ENCODE data around the gene PDGFA.

PDGFA gene

GRCh38 chr7:473870-474604 lies 45.6 kb downstream of the PDGFA start:
- no peak for DNase-seq (ENCODE audit: low read depth in 2 of 2)

DNA sequence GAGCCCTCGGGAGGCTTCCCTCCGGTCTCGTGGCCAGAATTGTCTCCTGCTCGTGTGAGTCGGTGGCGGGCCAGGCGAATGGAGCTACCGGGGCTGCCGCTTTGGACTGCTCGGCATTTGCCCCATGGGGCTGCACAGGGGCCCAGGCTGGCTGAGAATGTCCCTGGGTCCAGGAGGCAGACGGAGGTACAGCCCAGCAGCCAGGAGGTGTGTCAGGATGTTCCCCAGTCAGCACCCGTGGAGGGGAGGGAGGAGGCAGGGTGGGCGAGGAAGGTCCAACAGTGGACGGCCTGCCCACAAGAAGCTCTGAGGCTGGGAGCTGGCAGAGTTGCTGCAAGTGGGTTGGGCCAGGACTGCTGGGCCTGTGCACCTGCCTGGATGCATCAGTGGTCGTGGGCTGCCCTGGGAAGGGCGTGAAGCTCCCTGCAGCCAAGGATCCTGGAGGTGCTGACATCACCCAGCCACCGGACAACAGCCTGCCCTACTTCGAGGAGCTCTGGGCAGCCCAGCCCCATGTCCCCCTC lies 46.4 kb downstream of the PDGFA start:
- no peak for DNase-seq (ENCODE audit: low read depth in 2 of 2)

- no peak for DNase-seq (ENCODE audit: low read depth in 2 of 2)
These were observed 47.0 kb downstream of the PDGFA start for GRCh38 chr7:472640-472957.

GRCh38 chr7:471866-472639 lies 47.6 kb downstream of the PDGFA start:
- DNase-seq (ENCODE audit: low read depth in 2 of 2) = no peak

- no peak for DNase-seq (ENCODE audit: low read depth in 2 of 2)
These were observed 48.3 kb downstream of the PDGFA start for GRCh38 chr7:471191-471865.

- DNase-seq (ENCODE audit: low read depth in 2 of 2) = no peak
These were observed 50.1 kb downstream of the PDGFA start for GRCh38 chr7:469563-469961.

DNA sequence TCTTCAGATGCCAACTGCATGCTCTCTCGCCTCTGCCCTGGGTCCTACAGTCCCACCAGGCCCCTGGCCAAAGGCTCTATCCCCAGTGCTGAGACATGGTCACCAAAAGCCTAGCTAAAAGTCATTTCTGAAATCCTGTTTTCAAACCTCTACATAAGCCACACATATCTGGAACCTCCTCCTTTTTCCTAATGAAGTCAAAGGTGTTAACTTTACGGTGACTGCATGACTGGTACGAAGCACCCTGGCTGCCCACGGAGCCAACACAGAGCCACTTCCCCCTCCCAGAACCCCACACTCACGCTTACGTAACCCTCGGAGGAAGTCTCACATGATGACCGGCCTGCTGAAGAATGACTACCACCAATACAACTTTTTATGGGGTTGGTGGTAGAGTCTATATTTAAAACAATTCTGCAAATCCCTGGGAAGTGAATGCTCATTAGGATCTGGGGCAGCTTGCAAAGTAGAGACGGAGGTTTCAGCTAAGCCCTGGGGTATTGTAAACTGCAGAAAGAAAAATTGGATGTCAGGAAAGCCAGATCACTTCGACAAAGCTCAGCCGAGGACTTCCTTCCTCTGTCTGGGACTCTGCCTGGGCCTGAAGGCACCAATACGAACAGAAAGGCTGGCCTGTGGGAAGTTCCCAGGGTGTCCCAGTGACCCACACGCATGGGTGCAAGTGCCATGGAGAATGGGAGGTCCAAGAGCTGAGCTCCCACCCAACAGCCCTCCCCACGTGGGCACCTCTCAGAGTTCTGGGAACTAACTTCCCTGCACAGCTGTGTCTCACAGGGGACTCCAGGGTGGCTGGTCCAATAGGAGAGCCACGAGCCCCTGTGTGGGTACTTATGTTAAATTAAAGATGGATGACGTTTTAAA lies 50.7 kb downstream of the PDGFA start:
- DNase-seq (ENCODE audit: low read depth in 2 of 2) = no peak

GRCh38 chr7:467856-468545 lies 51.6 kb downstream of the PDGFA start:
- DNase-seq (ENCODE audit: low read depth in 2 of 2) = no peak

DNA sequence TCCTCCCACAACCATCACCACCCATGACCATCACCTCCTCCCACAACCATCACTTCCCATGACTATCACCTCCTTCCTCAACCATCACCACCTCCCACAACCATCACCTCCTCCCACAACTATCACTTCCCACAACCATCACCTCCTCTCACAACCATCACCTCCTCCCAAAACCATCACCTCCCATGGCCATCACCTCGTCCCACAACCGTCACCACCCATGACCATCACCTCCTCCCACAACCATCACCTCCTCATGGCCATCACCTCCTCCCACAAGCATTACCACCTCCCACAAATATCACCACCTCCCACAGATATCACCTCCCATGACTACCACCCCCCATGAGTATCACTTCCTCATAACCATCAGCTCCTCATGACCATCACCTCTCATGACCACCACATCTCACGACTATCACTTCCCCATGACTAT lies 52.2 kb downstream of the PDGFA start:
- DNase-seq (ENCODE audit: low read depth in 2 of 2) = no peak

DNA sequence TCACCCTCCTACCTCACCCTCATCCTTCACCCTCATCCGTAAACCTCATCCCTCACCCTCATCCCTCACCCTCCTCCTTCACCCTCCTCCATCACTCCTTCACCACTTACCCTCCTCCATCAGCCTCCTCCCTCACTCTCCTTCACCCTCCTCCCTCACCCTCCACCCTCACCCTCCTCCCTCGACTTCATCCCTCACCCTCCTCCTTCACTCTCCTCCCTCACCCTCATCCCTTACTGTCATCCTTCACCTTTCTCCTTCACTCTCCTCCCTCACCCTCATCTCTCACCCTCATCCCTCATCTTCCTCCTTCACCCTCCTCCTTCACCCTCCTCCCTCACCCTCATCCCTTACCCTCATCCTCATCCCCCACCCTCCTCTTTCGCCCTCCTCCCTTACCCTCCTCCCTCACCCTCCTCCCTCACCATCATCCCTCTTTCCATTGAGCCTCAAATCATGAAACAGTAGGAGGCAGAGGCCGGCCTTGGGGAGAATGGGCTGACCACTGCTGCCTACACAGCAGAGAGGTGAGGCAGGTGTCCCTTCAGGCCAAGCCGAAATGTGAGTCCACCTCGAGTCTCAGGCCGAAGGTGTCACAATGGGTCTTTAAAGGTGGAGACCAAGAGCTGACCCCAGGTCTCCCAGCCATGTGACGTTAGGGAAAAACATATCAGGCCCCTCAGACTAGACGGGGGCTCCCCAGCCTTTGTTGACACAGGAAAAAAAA lies 53.0 kb downstream of the PDGFA start:
- DNase-seq (ENCODE audit: low read depth in 2 of 2) = no peak

- DNase-seq (ENCODE audit: low read depth in 2 of 2) = no peak
These were observed 53.8 kb downstream of the PDGFA start for GRCh38 chr7:465710-466400.

- DNase-seq (ENCODE audit: low read depth in 2 of 2) = no peak
These were observed 54.9 kb downstream of the PDGFA start for GRCh38 chr7:464454-465401.

DNA sequence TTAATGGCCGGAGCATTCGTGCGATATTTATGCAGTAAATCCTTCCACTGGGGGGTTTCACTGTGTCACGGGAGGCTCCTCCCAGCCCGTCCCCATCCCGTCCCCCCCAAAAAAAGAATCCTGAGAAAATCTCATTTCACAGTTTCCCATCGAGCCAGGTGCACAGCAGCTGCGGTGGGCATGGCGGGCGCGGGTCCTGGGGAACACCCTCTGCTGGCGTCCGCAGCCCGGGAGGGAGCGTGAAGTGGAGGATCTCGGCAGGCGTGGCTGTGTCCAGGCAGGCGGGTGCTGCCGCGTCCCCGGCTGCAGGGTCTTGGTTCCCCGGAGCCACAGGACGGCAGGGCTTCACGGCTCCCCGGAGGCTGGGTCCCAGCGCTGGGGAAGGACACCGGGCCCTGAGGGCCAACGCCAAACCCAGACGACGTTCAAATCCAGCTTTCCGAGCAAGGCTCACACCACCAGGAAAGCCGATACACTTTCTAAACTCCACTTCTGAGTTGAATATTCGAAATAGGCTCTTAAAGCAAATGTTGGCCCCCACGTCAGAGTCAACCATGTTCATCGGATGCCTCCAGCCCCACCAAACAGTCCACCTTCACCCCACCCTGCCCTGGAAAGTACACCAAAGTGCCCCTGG lies 55.7 kb downstream of the PDGFA start:
- no peak for DNase-seq (ENCODE audit: low read depth in 2 of 2)

- DNase-seq (ENCODE audit: low read depth in 2 of 2) = no peak
These were observed 56.3 kb downstream of the PDGFA start for GRCh38 chr7:463362-463781.

GRCh38 chr7:462173-463103 lies 57.2 kb downstream of the PDGFA start:
- DNase-seq (ENCODE audit: low read depth in 2 of 2) = no peak

GRCh38 chr7:461453-462172 lies 58.0 kb downstream of the PDGFA start:
- no peak for DNase-seq (ENCODE audit: low read depth in 2 of 2)
